GM10248 (cell line): Measurements from ENCODE around the gene PRSS58.

Experiments
- CTCF ChIA-PET: fragments of 300-600 bp; sonication (Branson Sonifier 250); formaldehyde crosslinking; extraction: SDS; loops from one replicate; lab custom pipeline; 2021; ENCODE audit warnings: antibody characterized with exemption; lab: Yijun Ruan, JAX
- POLR2A ChIA-PET: fragments of 350-650 bp; sonication (Branson Sonifier 250); formaldehyde crosslinking; extraction: SDS; loops from one replicate; lab custom pipeline; 2020; ENCODE audit warnings: antibody characterized with exemption; lab: Yijun Ruan, JAX
- DNase-seq: peaks from one replicate; pipeline ENCODE4 v3.0.0; 2012; ENCODE audit errors: extremely low spot score
- TF ChIP-seq, protein P1 (sequence below): IDR thresholded peaks from 2 replicates; pipeline ENCODE4 v1.5.1; 2012; ENCODE audit warnings: mild to moderate bottlenecking, low read depth; ENCODE audit errors: extremely low read depth, missing control alignments, control extremely low read depth

Gene PRSS58

GRCh38 chr7:142263598-142264380 lies 5.9 kb upstream of the PRSS58 start:
- TF ChIP-seq, protein P1, sequence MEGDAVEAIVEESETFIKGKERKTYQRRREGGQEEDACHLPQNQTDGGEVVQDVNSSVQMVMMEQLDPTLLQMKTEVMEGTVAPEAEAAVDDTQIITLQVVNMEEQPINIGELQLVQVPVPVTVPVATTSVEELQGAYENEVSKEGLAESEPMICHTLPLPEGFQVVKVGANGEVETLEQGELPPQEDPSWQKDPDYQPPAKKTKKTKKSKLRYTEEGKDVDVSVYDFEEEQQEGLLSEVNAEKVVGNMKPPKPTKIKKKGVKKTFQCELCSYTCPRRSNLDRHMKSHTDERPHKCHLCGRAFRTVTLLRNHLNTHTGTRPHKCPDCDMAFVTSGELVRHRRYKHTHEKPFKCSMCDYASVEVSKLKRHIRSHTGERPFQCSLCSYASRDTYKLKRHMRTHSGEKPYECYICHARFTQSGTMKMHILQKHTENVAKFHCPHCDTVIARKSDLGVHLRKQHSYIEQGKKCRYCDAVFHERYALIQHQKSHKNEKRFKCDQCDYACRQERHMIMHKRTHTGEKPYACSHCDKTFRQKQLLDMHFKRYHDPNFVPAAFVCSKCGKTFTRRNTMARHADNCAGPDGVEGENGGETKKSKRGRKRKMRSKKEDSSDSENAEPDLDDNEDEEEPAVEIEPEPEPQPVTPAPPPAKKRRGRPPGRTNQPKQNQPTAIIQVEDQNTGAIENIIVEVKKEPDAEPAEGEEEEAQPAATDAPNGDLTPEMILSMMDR = no peak
- ChIA-PET POLR2A (no interaction called here), CTCF (interaction anchor here (1.3 kb wide), 1 partner anchor 42 kb away, joined by 4 read pairs; no protein-coding TSS in a partner anchor)
- DNase-seq = no peak

DNA sequence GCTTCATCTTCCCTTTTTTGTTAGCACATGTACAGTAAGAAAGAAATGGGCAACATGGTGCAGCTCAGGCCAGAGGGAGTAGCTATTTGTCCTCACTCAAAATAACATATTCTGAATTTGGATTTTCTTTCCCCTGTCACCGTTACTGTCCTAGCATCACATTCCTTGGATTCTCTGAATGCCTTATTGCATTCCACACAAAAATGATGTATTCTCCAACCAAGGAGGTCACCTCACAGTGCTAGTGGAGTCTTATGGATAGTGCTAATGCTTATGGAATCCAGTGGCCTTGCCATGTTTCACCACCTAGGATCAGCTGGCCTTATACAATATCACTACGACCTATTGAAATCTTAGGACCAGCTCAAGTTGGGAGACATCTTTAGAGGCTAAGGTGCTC lies 7.2 kb downstream of the PRSS58 start:
- ChIA-PET POLR2A (no interaction called here), CTCF (interaction anchor here (1.3 kb wide), 1 partner anchor 20 kb away, joined by 3 read pairs; no protein-coding TSS in a partner anchor)
- TF ChIP-seq, protein P1 = no peak
- DNase-seq = no peak

DNA sequence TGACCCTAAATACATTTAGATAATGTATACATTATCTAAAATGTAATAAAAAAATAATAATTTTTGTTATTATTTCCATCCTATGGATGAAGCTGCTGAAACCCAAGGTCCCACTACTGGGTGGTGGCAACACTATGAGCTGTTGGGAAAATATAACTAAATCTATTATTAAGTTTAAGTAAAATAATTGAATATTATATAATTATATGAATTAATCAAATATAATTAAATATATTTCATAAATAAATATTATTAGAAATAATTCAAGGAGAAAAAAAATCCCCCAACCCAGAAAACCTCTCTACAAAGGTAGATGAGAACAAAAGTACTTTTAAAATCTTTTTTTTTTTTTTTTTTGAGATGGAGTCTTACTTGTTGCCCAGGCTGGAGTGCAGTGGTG lies 7.9 kb downstream of the PRSS58 start:
- POLR2A ChIA-PET = no interaction called here
- CTCF ChIA-PET = interaction anchor here (0.7 kb wide), 1 partner anchor 15 kb away, joined by 3 read pairs; no protein-coding TSS in a partner anchor
- DNase-seq = no peak
- TF ChIP-seq, protein P1 = no peak

- no peak for DNase-seq
- TF ChIP-seq, protein P1 = no peak
- ChIA-PET CTCF (interaction anchor here (1.2 kb wide), 1 partner anchor 12 kb away, joined by 4 read pairs; no protein-coding TSS in a partner anchor), POLR2A (no interaction called here)
Measured at GRCh38 chr7:142248166-142249160, 9.4 kb downstream of the PRSS58 start.

DNA sequence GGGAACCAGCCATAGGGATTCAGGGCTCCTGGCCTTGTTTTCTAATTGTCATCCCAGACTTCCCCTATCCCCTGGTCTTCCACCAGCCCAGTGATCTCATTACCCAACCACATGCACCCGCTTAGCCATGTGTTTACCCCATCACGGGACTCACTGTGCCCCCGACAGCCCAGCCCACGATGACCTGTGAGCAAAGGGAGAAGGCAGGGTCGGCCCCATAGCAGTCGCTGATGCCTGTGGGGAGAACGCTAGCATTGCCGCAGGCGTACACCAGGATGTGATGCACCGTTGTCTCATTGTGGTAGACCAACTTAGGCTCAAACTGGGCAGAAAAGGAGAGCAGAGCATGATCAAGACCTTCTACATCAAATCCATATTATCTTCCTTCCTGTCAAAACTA lies 14.0 kb downstream of the PRSS58 start:
- ChIA-PET POLR2A (no interaction called here), CTCF (interaction anchor here (1.5 kb wide), 1 partner anchor 18 kb away, joined by 3 read pairs; no protein-coding TSS in a partner anchor)
- no peak for DNase-seq
- TF ChIP-seq, protein P1 = no peak

DNA sequence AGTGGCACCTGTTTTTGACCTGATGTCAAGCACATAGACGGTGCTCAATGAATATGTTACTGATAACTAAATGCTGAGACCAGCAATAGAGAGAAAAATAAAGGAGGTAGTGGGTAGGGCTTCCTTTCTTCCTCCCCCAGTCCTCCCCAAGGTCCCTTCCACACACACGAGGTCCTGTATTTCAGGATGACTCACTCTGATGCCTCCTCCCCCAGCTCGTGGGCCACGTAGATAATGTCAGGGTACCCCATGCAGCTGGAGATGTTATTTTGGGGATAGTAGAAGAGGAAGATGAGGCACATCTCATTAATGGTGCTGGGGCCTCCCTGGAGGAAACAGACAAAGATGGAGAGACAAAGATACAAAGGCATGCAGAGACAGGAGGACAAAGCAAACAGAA lies 17.3 kb downstream of the PRSS58 start:
- ChIA-PET CTCF (interaction anchor here (1.0 kb wide), 1 partner anchor 146 kb away, joined by 3 read pairs; no protein-coding TSS in a partner anchor), POLR2A (no interaction called here)
- DNase-seq = no peak
- TF ChIP-seq, protein P1 = no peak
